WTC11 (cell line): Measurements from ENCODE around the gene NOTUM. TPM values are rescaled to one million over a fixed set of nuclear protein-coding genes. Genes with fewer than 3 reads are reported as not detected.

Experiments
- ATAC-seq: fragments of 200-7000 bp; cut with Tn5 transposase; 2 replicates; pipeline ENCODE4 v1.10.0; 2021; ENCODE audit warnings: mild to moderate bottlenecking, moderate library complexity
- CTCF ChIA-PET: fragments of 300-600 bp; sonication (Branson Sonifier 250); formaldehyde crosslinking; loops from one replicate; lab custom pipeline; 2021; ENCODE audit warnings: antibody characterized with exemption; lab: Charles Lee
- POLR2A ChIA-PET: fragments of 350-600 bp; sonication (Branson Sonifier 250); formaldehyde crosslinking; loops from one replicate; lab custom pipeline; 2021; ENCODE audit warnings: antibody characterized with exemption; lab: Charles Lee
- DNase-seq: peaks from one replicate; pipeline ENCODE4 v3.0.0; 2021; ENCODE audit warnings: low spot score
- H3K27ac Mint-ChIP-seq: 2 replicates; pipeline ENCODE4 v1.8.0; 2021; ENCODE audit warnings: mixed read lengths
- H3K27me3 Mint-ChIP-seq: 2 replicates; pipeline ENCODE4 v1.8.0; 2021; ENCODE audit warnings: low read depth, mild to moderate bottlenecking, moderate library complexity, mixed read lengths
- H3K36me3 Mint-ChIP-seq: 2 replicates; pipeline ENCODE4 v1.8.0; 2021; ENCODE audit warnings: mixed read lengths
- H3K4me1 Mint-ChIP-seq: 2 replicates; pipeline ENCODE4 v1.8.0; 2022; ENCODE audit warnings: mixed read lengths
- H3K4me3 Mint-ChIP-seq: 2 replicates; pipeline ENCODE4 v1.8.0; 2021; ENCODE audit warnings: mild to moderate bottlenecking, moderate library complexity, mixed read lengths
- H3K9me3 Mint-ChIP-seq: 2 replicates; pipeline ENCODE4 v1.8.0; 2021; ENCODE audit warnings: mixed read lengths
- AR ChIP-seq: fragments of 250-450 bp; sonication (Bioruptor Pico); IDR thresholded peaks from 2 replicates; pipeline ENCODE4 v1.9.0; 2021; ENCODE audit warnings: mild to moderate bottlenecking
- CDX4 ChIP-seq: fragments of 250-450 bp; sonication (Bioruptor Pico); IDR thresholded peaks from 2 replicates; pipeline ENCODE4 v1.9.0; 2021; ENCODE audit warnings: moderate library complexity, mild to moderate bottlenecking, inconsistent platforms, borderline replicate concordance
- CTCF ChIP-seq: fragments of 200-600 bp; IDR thresholded peaks from 2 replicates; pipeline ENCODE4 v1.8.0; 2022; ENCODE audit warnings: antibody characterized with exemption
- GABPB1 ChIP-seq: sonication (generic); formaldehyde crosslinking; IDR thresholded peaks from 2 replicates; pipeline ENCODE4 v1.8.1; 2023; ENCODE audit warnings: mild to moderate bottlenecking, missing genetic modification reagents
- JAZF1 ChIP-seq: fragments of 250-450 bp; sonication (Bioruptor Pico); IDR thresholded peaks from 2 replicates; pipeline ENCODE4 v1.9.0; 2021; ENCODE audit warnings: moderate library complexity, mild to moderate bottlenecking, inconsistent platforms
- NFATC4 ChIP-seq: fragments of 250-450 bp; sonication (Bioruptor Pico); IDR thresholded peaks from 2 replicates; pipeline ENCODE4 v1.9.0; 2021; ENCODE audit warnings: mild to moderate bottlenecking
- PREB ChIP-seq: sonication (generic); formaldehyde crosslinking; IDR thresholded peaks from 2 replicates; pipeline ENCODE4 v1.8.1; 2022; ENCODE audit warnings: mild to moderate bottlenecking, missing genetic modification reagents, moderate library complexity, borderline replicate concordance
- USF1 ChIP-seq: sonication (generic); formaldehyde crosslinking; IDR thresholded peaks from 2 replicates; pipeline ENCODE4 v1.8.0; 2022; ENCODE audit warnings: mild to moderate bottlenecking, missing genetic modification reagents
- ZNF121 ChIP-seq: sonication (generic); formaldehyde crosslinking; IDR thresholded peaks from 2 replicates; pipeline ENCODE4 v1.8.0; 2023; ENCODE audit warnings: missing genetic modification reagents
- ZNF232 ChIP-seq: sonication (generic); formaldehyde crosslinking; IDR thresholded peaks from 2 replicates; pipeline ENCODE4 v1.8.0; 2022; ENCODE audit warnings: mild to moderate bottlenecking, missing genetic modification reagents
- ZNF317 ChIP-seq: sonication (generic); formaldehyde crosslinking; IDR thresholded peaks from 2 replicates; pipeline ENCODE4 v1.8.1; 2023; ENCODE audit warnings: low read depth, mild to moderate bottlenecking, moderate library complexity, missing genetic modification reagents, borderline replicate concordance
- total RNA-seq: library from RNA; stranded (reverse); gene quantifications from 3 replicates; pipeline ENCODE4 v1.2.3, GENCODE V29; 2021
- TF ChIP-seq, protein P1 (sequence below): sonication (generic); formaldehyde crosslinking; IDR thresholded peaks from 2 replicates; pipeline ENCODE4 v1.8.0; 2023; ENCODE audit warnings: missing genetic modification reagents, mild to moderate bottlenecking, borderline replicate concordance
- TF ChIP-seq, protein P2 (sequence below): fragments of 250-450 bp; sonication (Bioruptor Pico); IDR thresholded peaks from 2 replicates; pipeline ENCODE4 v1.9.0; 2021; ENCODE audit warnings: mild to moderate bottlenecking, borderline replicate concordance
- TF ChIP-seq, protein P3 (sequence below): sonication (generic); formaldehyde crosslinking; IDR thresholded peaks from 2 replicates; pipeline ENCODE4 v1.8.1; 2023; ENCODE audit warnings: mild to moderate bottlenecking, missing genetic modification reagents
- TF ChIP-seq, protein P4 (sequence below): sonication (generic); formaldehyde crosslinking; conservative IDR thresholded peaks from 2 replicates; pipeline ENCODE4 v1.8.1; 2022; ENCODE audit warnings: mild to moderate bottlenecking, missing genetic modification reagents

Gene NOTUM
- total RNA-seq, 1 experiment from 2014 or later: 1.7 TPM

DNA sequence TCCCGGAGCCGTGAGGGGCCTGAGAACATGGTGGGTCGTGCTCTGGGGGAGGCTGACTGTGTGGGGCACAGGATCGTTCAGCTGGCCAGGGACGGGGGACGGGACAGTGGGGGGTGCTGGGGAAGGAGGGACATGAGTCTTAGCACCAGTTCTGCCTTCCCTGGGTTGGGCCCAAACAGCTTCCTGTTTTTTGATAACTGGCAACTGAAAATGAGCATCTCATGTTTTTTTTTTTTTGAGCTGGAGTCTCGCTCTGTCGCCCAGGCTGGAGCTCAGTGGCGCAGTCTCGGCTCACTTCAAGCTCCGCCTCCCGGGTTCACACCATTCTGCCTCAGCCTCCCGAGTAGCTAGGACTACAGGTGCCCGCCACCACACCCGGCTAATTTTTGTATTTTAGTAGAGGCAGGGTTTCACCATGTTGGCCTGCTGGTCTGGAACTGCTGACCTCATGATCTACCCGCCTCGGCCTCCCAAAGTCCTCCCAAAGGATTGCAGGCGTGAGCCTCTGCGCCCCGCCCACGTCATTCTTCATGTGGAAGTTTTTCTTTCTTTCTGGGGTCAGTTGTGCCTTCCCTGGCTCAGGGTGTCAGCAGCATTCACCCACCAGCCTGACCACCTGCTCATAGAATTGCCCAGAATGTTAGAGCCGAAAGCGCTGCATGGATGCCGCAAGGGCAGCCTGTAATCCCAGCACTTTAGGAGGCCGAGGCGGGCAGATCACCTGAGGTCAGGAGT, 22.8 kb upstream of the NOTUM start:
- no peaks in the 10 kb centered on the region for H3K27me3 Mint-ChIP-seq
- DNase-seq (no peak), ATAC-seq (no peak)
- H3K4me1 Mint-ChIP-seq: 0 out of 2 replicates have a peak, but pooled peaks cover under 1% of the 10 kb centered on the region
- peaks cover 29% of the 10 kb centered on the region for H3K36me3 Mint-ChIP-seq
- ChIA-PET CTCF (interaction anchor here (0.6 to 2.0 kb wide), 5 partner anchors 12 to 249 kb away, joined by 3 to 7 read pairs (median 3); partner anchors contain the start of gene RAC3), POLR2A (interaction anchor here (0.5 to 0.7 kb wide), 2 partner anchors 9 to 129 kb away, joined by 3 read pairs; no protein-coding TSS in a partner anchor)
- H3K4me3 Mint-ChIP-seq: no peak overlapping the region
- H3K27ac Mint-ChIP-seq: no peak overlapping the region
- H3K9me3 Mint-ChIP-seq: no peaks in the 10 kb centered on the region
- TF ChIP-seq JAZF1 (CRISPR knock-in tag): no peak
- TF ChIP-seq, protein P1, sequence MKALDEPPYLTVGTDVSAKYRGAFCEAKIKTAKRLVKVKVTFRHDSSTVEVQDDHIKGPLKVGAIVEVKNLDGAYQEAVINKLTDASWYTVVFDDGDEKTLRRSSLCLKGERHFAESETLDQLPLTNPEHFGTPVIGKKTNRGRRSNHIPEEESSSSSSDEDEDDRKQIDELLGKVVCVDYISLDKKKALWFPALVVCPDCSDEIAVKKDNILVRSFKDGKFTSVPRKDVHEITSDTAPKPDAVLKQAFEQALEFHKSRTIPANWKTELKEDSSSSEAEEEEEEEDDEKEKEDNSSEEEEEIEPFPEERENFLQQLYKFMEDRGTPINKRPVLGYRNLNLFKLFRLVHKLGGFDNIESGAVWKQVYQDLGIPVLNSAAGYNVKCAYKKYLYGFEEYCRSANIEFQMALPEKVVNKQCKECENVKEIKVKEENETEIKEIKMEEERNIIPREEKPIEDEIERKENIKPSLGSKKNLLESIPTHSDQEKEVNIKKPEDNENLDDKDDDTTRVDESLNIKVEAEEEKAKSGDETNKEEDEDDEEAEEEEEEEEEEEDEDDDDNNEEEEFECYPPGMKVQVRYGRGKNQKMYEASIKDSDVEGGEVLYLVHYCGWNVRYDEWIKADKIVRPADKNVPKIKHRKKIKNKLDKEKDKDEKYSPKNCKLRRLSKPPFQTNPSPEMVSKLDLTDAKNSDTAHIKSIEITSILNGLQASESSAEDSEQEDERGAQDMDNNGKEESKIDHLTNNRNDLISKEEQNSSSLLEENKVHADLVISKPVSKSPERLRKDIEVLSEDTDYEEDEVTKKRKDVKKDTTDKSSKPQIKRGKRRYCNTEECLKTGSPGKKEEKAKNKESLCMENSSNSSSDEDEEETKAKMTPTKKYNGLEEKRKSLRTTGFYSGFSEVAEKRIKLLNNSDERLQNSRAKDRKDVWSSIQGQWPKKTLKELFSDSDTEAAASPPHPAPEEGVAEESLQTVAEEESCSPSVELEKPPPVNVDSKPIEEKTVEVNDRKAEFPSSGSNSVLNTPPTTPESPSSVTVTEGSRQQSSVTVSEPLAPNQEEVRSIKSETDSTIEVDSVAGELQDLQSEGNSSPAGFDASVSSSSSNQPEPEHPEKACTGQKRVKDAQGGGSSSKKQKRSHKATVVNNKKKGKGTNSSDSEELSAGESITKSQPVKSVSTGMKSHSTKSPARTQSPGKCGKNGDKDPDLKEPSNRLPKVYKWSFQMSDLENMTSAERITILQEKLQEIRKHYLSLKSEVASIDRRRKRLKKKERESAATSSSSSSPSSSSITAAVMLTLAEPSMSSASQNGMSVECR (CRISPR knock-in tag): no peak
- no peak for TF ChIP-seq ZNF121 (CRISPR knock-in tag)
- no peak for TF ChIP-seq CTCF
- no peak for TF ChIP-seq PREB (CRISPR knock-in tag)
- TF ChIP-seq, protein P2, sequence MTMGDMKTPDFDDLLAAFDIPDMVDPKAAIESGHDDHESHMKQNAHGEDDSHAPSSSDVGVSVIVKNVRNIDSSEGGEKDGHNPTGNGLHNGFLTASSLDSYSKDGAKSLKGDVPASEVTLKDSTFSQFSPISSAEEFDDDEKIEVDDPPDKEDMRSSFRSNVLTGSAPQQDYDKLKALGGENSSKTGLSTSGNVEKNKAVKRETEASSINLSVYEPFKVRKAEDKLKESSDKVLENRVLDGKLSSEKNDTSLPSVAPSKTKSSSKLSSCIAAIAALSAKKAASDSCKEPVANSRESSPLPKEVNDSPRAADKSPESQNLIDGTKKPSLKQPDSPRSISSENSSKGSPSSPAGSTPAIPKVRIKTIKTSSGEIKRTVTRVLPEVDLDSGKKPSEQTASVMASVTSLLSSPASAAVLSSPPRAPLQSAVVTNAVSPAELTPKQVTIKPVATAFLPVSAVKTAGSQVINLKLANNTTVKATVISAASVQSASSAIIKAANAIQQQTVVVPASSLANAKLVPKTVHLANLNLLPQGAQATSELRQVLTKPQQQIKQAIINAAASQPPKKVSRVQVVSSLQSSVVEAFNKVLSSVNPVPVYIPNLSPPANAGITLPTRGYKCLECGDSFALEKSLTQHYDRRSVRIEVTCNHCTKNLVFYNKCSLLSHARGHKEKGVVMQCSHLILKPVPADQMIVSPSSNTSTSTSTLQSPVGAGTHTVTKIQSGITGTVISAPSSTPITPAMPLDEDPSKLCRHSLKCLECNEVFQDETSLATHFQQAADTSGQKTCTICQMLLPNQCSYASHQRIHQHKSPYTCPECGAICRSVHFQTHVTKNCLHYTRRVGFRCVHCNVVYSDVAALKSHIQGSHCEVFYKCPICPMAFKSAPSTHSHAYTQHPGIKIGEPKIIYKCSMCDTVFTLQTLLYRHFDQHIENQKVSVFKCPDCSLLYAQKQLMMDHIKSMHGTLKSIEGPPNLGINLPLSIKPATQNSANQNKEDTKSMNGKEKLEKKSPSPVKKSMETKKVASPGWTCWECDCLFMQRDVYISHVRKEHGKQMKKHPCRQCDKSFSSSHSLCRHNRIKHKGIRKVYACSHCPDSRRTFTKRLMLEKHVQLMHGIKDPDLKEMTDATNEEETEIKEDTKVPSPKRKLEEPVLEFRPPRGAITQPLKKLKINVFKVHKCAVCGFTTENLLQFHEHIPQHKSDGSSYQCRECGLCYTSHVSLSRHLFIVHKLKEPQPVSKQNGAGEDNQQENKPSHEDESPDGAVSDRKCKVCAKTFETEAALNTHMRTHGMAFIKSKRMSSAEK (CRISPR knock-in tag): no peak
- no peak for TF ChIP-seq CDX4
- no peak for TF ChIP-seq ZNF317 (CRISPR knock-in tag)
- TF ChIP-seq NFATC4 (CRISPR knock-in tag): no peak
- TF ChIP-seq ZNF232 (CRISPR knock-in tag): no peak
- TF ChIP-seq, protein P3, sequence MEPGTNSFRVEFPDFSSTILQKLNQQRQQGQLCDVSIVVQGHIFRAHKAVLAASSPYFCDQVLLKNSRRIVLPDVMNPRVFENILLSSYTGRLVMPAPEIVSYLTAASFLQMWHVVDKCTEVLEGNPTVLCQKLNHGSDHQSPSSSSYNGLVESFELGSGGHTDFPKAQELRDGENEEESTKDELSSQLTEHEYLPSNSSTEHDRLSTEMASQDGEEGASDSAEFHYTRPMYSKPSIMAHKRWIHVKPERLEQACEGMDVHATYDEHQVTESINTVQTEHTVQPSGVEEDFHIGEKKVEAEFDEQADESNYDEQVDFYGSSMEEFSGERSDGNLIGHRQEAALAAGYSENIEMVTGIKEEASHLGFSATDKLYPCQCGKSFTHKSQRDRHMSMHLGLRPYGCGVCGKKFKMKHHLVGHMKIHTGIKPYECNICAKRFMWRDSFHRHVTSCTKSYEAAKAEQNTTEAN (CRISPR knock-in tag): no peak
- TF ChIP-seq, protein P4, sequence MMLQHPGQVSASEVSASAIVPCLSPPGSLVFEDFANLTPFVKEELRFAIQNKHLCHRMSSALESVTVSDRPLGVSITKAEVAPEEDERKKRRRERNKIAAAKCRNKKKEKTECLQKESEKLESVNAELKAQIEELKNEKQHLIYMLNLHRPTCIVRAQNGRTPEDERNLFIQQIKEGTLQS (CRISPR knock-in tag): no peak
- no peak for TF ChIP-seq GABPB1
- TF ChIP-seq USF1: no peak
- no peak for TF ChIP-seq AR
